NB4 (cell line): ENCODE data around the gene C17orf58.
A peak's percentile ranks its signal among the peaks of the same experiment; 100 is the strongest.

ENCODE experiments used
- DNase-seq: peaks from one replicate; pipeline ENCODE4 v3.0.0; 2010; ENCODE audit warnings: low read depth
- H3K4me3 ChIP-seq: one replicate; pipeline ENCODE4 v1.5.1; 2011; ENCODE audit warnings: mild to moderate bottlenecking, low read depth, low read length, moderate library complexity
- CTCF ChIP-seq: IDR thresholded peaks from one replicate; pipeline ENCODE4 v1.5.1; 2012; ENCODE audit warnings: low read depth, low read length
- MAX ChIP-seq: IDR thresholded peaks from 2 replicates; pipeline ENCODE4 v1.6.1; 2011; ENCODE audit warnings: low read depth, low read length
- MYC ChIP-seq: IDR thresholded peaks from 2 replicates; pipeline ENCODE4 v1.6.1; 2011; ENCODE audit warnings: low read depth, low read length
- POLR2A ChIP-seq: IDR thresholded peaks from 2 replicates; pipeline ENCODE4 v1.6.1; 2011; ENCODE audit warnings: mild to moderate bottlenecking; ENCODE audit not compliant: insufficient read length; ENCODE audit errors: extremely low read depth

C17orf58 gene

GRCh38 chr17:68016838-68017237, 20.6 kb upstream of the C17orf58 start:
- TF ChIP-seq POLR2A (no peak), MAX (no peak), MYC (no peak), CTCF (no peak)
- no peak for DNase-seq
- H3K4me3 ChIP-seq, result no peak overlapping the region

GRCh38 chr17:68015081-68015723, 18.9 kb upstream of the C17orf58 start:
- no peak for TF ChIP-seq CTCF
- DNase-seq, result no peak

GRCh38 chr17:68013385-68013784, 17.1 kb upstream of the C17orf58 start:
- H3K4me3 ChIP-seq, result no peak overlapping the region
- TF ChIP-seq CTCF, result no peak
- no peak for TF ChIP-seq MYC
- no peak for TF ChIP-seq MAX
- TF ChIP-seq POLR2A, result no peak
- no peak for DNase-seq

More at GRCh38 chr17:68015081-68015723, 18.9 kb upstream of the C17orf58 start:
- no peak overlapping the region for H3K4me3 ChIP-seq

GRCh38 chr17:68011199-68011665, 15.0 kb upstream of the C17orf58 start:
- TF ChIP-seq MAX, result 0 out of 2 replicates have a peak, but pooled peaks have one; percentile 6
- TF ChIP-seq CTCF, result peak; percentile 75
- no peak for TF ChIP-seq POLR2A
- TF ChIP-seq MYC, result no peak
- peak; percentile 60 for DNase-seq
- H3K4me3 ChIP-seq, result no peak overlapping the region

- H3K4me3 ChIP-seq, result no peak overlapping the region
- no peak for DNase-seq
- TF ChIP-seq MAX (no peak), CTCF (no peak), MYC (no peak), POLR2A (no peak)
These were observed 10.5 kb upstream of the C17orf58 start for GRCh38 chr17:68006797-68007196.

GRCh38 chr17:68004201-68004600, 7.9 kb upstream of the C17orf58 start:
- H3K4me3 ChIP-seq, result no peak overlapping the region
- DNase-seq, result no peak
- TF ChIP-seq CTCF (no peak), POLR2A (no peak), MYC (no peak), MAX (no peak)
